IPS-11a (cell line): ENCODE results near the gene WASF3.
"Not testable (repeated sequence)": the region's sequence is repeated elsewhere in the genome, so short reads cannot be mapped to it uniquely, and the experiment has no call there.

ENCODE experiments used
- H3K4me3 ChIP-seq: one replicate; pipeline ENCODE4 v1.5.1; 2013; ENCODE audit warnings: low read depth, low read length, control low read depth

WASF3 gene

DNA sequence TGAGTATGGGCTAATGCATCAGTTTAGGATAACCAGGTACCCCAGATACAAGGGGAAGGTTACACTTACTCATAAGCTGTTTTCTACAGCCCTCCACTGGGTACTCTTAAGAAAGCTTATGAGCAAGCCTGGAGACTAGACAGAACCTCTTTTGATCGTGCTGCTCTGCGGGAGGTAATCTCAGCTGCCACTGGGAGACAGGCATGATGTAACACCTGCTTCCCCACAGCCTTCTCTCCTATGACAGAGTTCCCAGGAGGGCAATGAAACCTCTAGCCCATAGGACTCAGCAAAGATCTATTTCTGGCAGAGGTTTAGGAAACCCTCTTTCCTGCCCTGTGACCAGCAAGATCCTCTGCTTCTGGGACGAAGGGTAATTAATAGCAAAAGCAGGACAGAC is 65.6 kb downstream of the WASF3 start:
- no peak overlapping the region for H3K4me3 ChIP-seq

- no peak overlapping the region for H3K4me3 ChIP-seq
Observed at GRCh38 chr13:26624572-26624971, 67.1 kb downstream of the WASF3 start.

DNA sequence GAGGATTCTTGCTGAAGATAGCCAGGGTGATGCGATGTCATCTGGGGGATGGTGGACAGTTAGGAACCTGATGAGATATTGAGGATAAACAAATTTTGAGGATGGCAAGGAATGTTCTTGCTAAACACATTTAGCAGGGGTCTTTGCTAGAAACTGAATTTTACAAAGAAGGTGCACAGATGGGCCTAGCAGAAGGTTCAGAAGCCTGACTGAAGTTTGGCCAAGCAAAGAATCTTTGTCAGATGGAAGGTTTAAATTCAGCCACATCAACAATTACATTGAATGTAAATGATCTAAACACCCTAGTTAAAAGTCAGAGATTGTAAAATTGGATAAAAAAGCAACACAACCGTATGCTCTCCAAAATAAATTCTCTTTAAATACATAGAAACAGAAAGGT is 68.8 kb downstream of the WASF3 start:
- H3K4me3 ChIP-seq: no peak overlapping the region

DNA sequence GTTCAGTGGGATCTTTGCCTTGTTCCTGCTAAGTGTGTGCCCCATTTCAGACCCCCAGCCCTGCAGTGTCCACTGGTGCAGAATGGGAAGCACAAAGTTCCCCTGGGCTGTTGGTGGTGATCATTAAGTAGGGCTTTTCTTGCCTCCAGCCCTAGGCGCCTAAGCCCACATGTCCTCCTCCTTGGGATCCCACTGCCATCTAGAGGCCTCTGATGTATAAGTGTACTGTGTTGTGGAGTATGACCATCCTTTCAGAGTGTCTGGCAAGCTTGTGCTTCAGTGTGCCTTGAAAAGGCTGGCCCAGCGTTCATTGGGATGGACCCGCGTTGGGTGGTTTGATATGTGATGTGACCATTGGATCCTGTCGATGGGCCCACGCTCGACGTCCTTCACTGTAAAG is 71.2 kb downstream of the WASF3 start:
- H3K4me3 ChIP-seq: no peak overlapping the region

DNA sequence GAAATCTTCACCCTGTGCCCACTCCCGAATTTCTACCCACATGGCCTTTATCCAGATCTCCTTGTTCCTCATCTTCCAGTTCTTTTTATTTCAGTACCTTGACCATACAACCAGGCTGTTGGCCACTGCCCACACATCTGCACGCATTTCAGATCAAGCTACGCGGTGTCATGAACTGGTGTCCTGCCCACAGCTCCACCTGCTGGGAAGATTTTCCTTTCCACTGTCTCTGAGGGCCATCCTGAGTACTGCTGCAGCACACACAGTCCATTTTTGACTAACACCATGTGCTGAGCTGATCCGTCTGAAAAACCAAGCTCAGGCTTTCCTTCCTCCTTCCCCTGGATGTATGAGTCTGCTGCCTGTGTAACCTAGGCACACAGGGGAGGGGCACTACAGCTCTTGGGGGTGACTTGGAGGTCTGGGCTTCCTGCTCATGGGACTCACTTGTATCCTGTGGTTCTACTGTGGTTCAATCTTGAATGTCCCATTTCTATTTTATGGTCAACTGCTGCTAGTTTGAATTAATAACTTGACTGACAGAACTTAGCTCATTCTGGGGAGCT is 71.9 kb downstream of the WASF3 start:
- no peak overlapping the region for H3K4me3 ChIP-seq

DNA sequence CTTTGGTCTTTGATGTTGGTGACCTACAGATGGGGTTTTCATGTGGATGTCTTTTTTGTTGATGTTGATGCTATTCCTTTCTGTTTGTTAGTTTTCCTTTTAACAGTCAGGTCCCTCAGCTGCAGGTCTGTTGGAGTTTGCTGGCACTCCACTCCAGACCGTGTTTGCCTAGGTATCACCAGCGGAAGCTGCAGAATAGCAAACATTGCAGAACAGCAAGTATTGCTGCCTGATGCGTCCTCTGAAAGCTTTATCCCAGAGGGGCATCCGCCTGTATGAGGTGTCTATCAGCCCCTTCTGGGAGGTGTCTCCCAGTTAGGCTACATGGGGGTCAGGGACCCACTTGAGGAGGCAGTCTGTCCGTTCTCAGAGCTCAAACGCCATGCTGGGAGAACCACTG is 78.2 kb downstream of the WASF3 start:
- not testable (repeated sequence) for H3K4me3 ChIP-seq

DNA sequence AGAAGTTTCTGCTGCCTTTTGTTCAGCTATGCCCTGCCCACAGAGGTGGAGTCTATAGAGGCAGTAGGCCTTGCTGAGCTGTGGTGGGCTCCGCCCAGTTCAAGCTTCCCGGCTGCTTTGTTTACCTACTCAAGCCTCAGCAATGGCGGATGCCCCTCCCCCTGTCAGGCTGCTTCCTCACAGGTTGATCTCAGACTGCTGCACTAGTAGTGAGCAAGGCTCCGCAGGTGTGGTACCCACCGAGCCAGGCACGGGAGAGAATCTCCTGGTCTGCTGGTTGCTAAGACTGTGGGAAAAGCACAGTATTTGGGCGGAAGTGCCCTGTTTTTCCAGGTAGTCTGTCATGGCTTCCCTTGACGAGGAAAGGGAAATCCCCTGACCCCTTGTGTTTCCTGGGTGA is 78.6 kb downstream of the WASF3 start:
- not testable (repeated sequence) for H3K4me3 ChIP-seq

GRCh38 chr13:26646603-26647002 is 89.1 kb downstream of the WASF3 start:
- H3K4me3 ChIP-seq: no peak overlapping the region

DNA sequence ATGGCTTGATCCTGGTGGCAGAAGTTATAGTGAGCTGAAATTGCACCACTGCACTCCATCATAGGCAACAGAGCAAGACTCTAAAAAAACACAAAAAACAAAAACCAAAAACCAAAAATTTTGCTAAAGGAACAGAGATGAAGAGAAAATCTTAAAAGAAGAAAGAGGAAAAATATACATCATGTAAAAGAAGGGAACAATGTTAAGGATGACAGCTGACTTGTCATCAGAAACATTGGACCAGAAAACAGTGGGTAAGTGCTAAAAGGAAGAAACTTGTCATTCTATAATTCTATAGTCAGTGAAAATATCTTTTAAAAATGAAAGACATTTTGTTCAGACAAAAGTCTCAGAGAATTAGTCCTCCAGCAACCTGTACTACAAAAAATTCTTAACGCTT is 93.8 kb downstream of the WASF3 start:
- H3K4me3 ChIP-seq: no peak overlapping the region

DNA sequence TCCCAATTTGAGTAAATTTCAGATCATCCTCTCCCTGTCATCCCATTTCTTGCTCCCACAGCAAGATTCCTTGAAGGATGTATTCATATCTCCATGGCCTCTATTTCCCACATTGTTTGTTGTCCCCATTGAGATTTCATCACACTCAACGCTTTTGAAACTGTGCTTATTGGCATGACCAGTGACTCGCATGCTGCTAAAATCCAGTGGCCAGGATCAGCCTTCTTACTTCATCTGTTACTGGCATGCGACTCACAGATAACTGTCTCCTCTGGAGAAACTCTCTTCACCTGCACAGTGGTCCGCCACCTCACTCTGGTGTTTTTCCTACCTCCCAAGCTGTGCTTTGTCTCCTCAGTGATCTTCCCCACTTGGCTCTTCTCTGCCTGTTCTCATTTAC is 95.8 kb downstream of the WASF3 start:
- no peak overlapping the region for H3K4me3 ChIP-seq

DNA sequence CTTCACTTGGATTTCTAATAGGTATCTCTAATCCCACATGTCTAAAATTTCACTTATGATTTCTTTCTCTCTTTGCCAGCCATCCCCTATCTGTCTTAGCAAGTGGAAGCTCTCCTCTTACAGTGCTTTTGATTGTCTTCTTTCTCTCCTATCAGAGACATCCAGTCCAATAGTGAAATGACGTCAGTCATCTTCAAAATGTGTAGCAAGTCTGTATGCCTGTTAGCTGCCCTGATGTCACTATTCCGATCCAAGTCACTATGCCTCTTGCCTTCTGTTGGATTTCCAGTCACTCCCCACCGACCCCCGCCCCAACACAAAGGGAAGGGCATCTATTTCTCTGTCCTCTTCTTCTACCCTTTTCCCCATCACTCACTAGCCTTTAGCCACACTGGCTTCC is 96.4 kb downstream of the WASF3 start:
- H3K4me3 ChIP-seq: no peak overlapping the region

- no peak overlapping the region for H3K4me3 ChIP-seq
Observed at GRCh38 chr13:26656919-26657318, 99.4 kb downstream of the WASF3 start.

- H3K4me3 ChIP-seq: no peak overlapping the region
Observed at GRCh38 chr13:26658448-26659385, 101.2 kb downstream of the WASF3 start.

DNA sequence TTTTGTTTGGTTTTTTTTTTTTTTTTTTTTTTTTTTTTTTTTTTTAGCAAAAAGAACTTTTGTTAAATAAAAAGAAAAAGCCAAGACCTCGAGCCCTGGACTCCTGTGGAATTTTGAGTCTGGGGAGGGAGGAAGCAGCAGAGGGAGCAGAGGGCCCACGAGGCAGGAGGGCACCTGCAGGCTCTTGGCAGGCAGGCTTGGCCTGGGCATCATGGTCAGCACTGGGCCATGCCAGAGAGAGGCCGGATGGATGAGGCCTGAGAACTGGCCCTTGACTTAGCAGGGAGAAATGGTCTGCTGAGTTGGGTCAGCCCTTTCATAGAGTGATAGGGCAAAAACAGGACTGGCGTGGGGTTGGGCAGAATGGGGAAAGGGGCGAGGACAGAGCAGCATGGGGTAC is 102.7 kb downstream of the WASF3 start:
- H3K4me3 ChIP-seq: no peak overlapping the region

DNA sequence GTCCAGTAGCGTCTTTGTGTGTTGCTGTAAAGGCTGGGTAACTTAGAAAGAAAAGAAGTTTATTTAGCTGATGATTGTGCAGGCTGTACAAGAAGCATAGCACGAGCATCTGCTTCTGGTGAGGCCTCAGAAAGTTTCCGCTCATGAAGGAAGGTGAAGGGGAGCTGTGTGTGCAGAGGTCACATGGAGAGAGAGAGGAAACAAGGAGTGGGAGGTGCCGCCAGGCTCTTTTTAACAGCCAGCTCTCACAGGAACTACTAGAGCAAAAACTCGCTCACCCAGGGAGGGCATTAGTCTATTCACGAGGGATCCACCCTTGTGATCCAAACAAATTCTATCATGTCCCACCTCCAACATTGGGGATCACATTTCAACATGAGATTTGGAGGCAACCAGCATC is 103.3 kb downstream of the WASF3 start:
- H3K4me3 ChIP-seq: no peak overlapping the region

- H3K4me3 ChIP-seq: no peak overlapping the region
Observed at GRCh38 chr13:26663791-26664190, 106.3 kb downstream of the WASF3 start.

DNA sequence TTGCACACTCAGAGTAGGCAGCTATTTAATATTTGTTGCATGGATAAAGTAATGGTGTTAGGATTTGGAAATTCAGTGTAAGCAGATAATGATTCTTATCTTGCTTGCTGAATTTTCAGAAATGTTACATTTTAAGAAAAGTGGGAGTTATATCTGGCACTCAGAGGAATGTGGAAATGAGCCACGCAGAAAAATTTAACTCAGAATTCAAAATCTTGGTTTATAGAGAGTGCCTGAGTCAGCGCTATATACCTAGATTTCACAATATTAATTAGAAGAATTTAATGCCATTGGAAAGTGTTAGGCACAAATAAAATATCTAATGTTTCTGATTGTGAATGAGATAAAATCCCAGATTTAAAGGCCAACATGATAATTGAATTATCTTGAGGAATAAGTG is 106.8 kb downstream of the WASF3 start:
- H3K4me3 ChIP-seq: no peak overlapping the region

- H3K4me3 ChIP-seq: no peak overlapping the region
Observed at GRCh38 chr13:26664876-26665275, 107.4 kb downstream of the WASF3 start.

DNA sequence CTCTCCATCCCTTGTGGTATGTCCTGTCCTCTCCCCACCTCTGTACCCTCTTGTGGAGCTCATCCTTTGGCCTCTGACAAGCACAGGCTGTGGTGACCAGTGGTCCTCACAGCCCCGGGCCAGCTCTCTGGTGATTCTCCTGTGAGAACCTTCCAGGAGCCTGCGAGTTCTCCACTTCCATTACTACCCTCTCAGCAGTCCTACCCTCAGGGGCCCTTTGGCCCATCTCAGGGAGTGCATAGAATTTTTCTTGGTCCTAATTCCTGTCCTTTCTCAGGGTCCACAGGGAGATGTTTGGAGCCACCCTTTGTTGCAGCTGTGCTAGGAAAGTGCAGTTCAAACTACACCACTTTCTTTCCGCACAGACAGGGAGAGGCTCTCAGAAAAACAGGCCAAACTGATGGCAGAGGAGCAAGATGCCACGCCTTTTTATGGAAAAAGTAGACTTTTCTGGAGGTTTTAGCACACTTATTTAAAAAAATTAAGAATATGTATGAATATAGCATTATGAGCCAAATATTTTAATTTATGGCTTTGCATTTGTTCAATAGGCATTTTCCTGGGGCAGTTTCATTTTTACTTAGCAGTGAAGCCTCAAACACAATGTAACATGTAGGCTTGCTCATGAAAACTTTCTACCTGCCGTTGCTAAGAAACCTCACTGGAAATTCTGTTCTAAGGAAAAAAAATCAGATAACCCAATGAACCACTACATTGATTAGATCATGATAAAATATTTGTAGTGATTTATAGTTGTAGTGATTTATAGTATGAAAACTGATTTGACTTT is 111.1 kb downstream of the WASF3 start:
- no peak overlapping the region for H3K4me3 ChIP-seq

DNA sequence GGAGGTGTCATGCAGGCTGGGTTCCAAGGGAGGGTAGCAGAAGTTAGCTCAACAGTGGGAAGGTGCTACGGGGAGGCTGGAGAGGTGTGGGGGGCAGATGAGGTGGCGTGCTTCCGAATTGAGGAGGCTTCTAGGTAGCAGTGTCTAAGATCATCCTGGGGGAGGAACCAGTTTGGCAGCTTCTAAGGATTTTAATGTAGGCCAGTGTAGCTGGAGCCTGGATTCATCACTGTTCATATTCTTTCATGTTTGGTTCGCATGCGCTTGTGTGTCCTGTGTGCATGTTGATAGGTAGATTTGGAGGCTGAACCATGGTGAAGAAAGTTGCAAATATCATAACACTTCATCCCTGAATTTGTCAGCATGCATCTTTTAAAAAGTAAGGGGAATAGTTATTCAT is 116.4 kb downstream of the WASF3 start:
- H3K4me3 ChIP-seq: no peak overlapping the region

DNA sequence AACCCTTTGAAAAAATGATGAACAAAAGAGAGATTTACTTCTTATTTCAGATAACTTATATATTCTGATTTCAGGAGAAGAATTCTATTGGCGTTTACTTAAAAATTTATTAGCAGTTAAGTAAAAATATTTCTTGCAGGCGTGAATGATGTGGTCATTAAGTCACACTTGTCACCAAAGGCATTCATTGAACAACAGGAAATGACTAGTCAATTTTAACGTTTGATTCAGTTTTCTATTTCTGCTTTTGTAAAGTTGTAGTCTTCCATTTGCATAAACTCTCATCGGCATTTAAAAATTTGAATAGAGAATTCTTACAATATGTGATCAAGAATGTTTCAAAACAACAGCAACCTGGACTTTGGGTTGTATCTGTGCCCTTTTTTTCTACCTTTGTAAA is 119.7 kb downstream of the WASF3 start:
- H3K4me3 ChIP-seq: no peak overlapping the region

- H3K4me3 ChIP-seq: no peak overlapping the region
Observed at GRCh38 chr13:26678330-26678729, 120.8 kb downstream of the WASF3 start.
